M059J (cell line): ENCODE results near the gene DIPK1C. TPM values are rescaled to one million over a fixed set of nuclear protein-coding genes. Genes with fewer than 3 reads are reported as not detected.

Source experiments
- DNase-seq: peaks from one replicate; pipeline ENCODE4 v3.0.0-alpha.2; 2012; ENCODE audit warnings: low read depth
- total RNA-seq: library from RNA; depleted of rRNA; stranded (reverse); fragments of >200 nt; shearing (Covaris generic); gene quantifications from 2 replicates; pipeline ENCODE4 v1.2.3, GENCODE V29; 2014

The DIPK1C gene
- total RNA-seq, 1 experiment from 2014 or later = not detected

- DNase-seq = no peak
Measured at GRCh38 chr18:74420481-74420880, 36.6 kb downstream of the DIPK1C start.

GRCh38 chr18:74419761-74420160 is 37.3 kb downstream of the DIPK1C start:
- no peak for DNase-seq

GRCh38 chr18:74418023-74418422 is 39.1 kb downstream of the DIPK1C start:
- no peak for DNase-seq

- no peak for DNase-seq
Measured at GRCh38 chr18:74416124-74416523, 41.0 kb downstream of the DIPK1C start.

- no peak for DNase-seq
Measured at GRCh38 chr18:74414953-74415515, 42.1 kb downstream of the DIPK1C start.

- DNase-seq = no peak
Measured at GRCh38 chr18:74413836-74414235, 43.3 kb downstream of the DIPK1C start.

- no peak for DNase-seq
Measured at GRCh38 chr18:74412116-74412880, 44.8 kb downstream of the DIPK1C start.

GRCh38 chr18:74411475-74411874 is 45.6 kb downstream of the DIPK1C start:
- DNase-seq = no peak

- no peak for DNase-seq
Measured at GRCh38 chr18:74410441-74410992, 46.6 kb downstream of the DIPK1C start.

- DNase-seq = no peak
Measured at GRCh38 chr18:74407888-74408287, 49.2 kb downstream of the DIPK1C start.

GRCh38 chr18:74402806-74403433 is 54.2 kb downstream of the DIPK1C start:
- DNase-seq = no peak

- no peak for DNase-seq
Measured at GRCh38 chr18:74400813-74401212, 56.3 kb downstream of the DIPK1C start.

- DNase-seq = no peak
Measured at GRCh38 chr18:74399091-74399887, 57.8 kb downstream of the DIPK1C start.

- DNase-seq = no peak
Measured at GRCh38 chr18:74397572-74397971, 59.5 kb downstream of the DIPK1C start.

- DNase-seq = no peak
Measured at GRCh38 chr18:74396171-74397169, 60.6 kb downstream of the DIPK1C start.

GRCh38 chr18:74395648-74396154 is 61.4 kb downstream of the DIPK1C start:
- no peak for DNase-seq

- DNase-seq = no peak
Measured at GRCh38 chr18:74395006-74395405, 62.1 kb downstream of the DIPK1C start.

- no peak for DNase-seq
Measured at GRCh38 chr18:74392323-74392722, 64.8 kb downstream of the DIPK1C start.

GRCh38 chr18:74390900-74391299 is 66.2 kb downstream of the DIPK1C start:
- DNase-seq = no peak

GRCh38 chr18:74389991-74390390 is 67.1 kb downstream of the DIPK1C start:
- no peak for DNase-seq
